Measurements from ENCODE around the gene NCAN. TPM values are rescaled to one million over a fixed set of nuclear protein-coding genes. Genes with fewer than 3 reads are reported as not detected.

Gene NCAN
- total RNA-seq, 4 donors from 2014 or later = 0.21 TPM; not detected in 3

DNA sequence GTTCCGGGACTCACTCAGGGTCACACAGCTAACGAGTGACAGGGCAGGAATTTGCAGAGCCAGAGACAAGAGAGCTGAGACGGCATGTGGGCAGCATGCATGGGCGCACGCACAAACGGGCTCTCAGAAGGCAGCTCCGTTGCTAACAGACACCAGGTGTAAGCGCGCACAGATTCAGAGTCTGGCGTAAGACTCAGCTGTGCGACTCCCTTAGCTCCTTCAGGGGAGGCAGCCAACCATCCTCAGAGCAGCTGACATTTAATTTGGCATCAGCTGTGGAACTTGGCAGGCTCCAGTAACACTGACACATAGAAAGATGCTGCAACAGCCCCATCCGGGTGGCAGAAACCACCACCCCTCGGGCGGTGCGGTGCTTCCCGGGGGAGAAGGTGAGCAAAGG is 68.8 kb downstream of the NCAN start:
- Histone ChIP-seq H3K36me3 (no peaks in the 10 kb centered on the region), H3K27me3 (no peaks in the 10 kb centered on the region), H3K9me3 (no peaks in the 10 kb centered on the region), H3K4me3 (no peak overlapping the region), H3K4me1 (no peaks in the 10 kb centered on the region), H3K27ac (no peak overlapping the region)
- intact Hi-C loops (cut with DNase I; ENCODE audit: low total_unique reads) = no loop called here
- no peak for DNase-seq
- TF ChIP-seq POLR2A (IDR thresholded peaks at IDR 0.05) = no peak
- TF ChIP-seq, protein P1, sequence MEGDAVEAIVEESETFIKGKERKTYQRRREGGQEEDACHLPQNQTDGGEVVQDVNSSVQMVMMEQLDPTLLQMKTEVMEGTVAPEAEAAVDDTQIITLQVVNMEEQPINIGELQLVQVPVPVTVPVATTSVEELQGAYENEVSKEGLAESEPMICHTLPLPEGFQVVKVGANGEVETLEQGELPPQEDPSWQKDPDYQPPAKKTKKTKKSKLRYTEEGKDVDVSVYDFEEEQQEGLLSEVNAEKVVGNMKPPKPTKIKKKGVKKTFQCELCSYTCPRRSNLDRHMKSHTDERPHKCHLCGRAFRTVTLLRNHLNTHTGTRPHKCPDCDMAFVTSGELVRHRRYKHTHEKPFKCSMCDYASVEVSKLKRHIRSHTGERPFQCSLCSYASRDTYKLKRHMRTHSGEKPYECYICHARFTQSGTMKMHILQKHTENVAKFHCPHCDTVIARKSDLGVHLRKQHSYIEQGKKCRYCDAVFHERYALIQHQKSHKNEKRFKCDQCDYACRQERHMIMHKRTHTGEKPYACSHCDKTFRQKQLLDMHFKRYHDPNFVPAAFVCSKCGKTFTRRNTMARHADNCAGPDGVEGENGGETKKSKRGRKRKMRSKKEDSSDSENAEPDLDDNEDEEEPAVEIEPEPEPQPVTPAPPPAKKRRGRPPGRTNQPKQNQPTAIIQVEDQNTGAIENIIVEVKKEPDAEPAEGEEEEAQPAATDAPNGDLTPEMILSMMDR (IDR thresholded peaks at IDR 0.05) = no peak

DNA sequence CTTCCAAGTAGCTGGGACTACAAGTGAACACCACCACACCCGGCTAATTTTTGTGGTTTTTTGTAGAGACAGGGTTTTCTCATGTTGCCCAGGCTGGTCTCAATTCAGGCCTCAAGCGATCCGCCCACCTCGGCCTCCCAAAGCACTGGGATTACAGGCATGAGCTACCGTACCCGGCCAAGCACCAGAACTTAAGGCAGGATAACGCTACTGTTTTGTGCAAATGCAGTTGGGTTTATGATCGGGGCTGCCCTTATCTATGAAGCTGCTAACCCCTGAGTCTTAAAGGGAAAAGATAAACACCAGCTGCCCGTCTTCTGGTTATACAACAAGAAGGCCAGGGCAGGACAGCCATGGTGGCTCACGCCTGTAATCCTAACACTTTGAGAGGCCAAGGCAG is 73.9 kb downstream of the NCAN start:
- intact Hi-C loops (cut with DNase I; ENCODE audit: low total_unique reads) = no loop called here
- H3K4me1 ChIP-seq = no peaks in the 10 kb centered on the region
- TF ChIP-seq POLR2A (IDR thresholded peaks at IDR 0.05) = no peak
- TF ChIP-seq, protein P1 (IDR thresholded peaks at IDR 0.05) = no peak
- no peak for DNase-seq
- no peaks in the 10 kb centered on the region for H3K27me3 ChIP-seq
- H3K36me3 ChIP-seq = no peaks in the 10 kb centered on the region
- H3K27ac ChIP-seq = no peak overlapping the region
- no peaks in the 10 kb centered on the region for H3K9me3 ChIP-seq
- H3K4me3 ChIP-seq = no peak overlapping the region

DNA sequence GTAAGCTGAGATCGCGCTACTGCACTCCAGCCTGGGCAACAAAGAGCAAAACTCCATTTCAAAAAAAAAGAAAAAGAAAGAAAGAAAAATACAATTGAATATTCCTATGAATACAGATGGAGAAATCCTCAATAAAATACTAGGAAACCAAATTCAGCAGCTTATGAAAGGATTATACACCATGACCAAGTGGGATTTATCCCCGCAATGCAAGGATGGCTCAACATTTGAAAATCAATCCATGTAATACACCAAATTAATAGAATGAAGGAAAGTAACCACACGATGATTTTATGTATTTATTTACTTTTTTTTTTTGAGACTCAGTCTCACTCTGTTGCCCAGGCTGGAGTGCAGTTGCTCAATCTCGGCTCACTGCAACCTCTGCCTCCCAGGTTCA is 80.8 kb downstream of the NCAN start:
- TF ChIP-seq, protein P1 (IDR thresholded peaks at IDR 0.05) = no peak
- TF ChIP-seq POLR2A (IDR thresholded peaks at IDR 0.05) = no peak
- Histone ChIP-seq H3K4me3 (no peak overlapping the region), H3K4me1 (no peaks in the 10 kb centered on the region), H3K27me3 (no peaks in the 10 kb centered on the region), H3K27ac (no peak overlapping the region), H3K36me3 (no peaks in the 10 kb centered on the region), H3K9me3 (no peaks in the 10 kb centered on the region)
- no peak for DNase-seq
- intact Hi-C loops (cut with DNase I; ENCODE audit: low total_unique reads) = no loop called here

GRCh38 chr19:19294914-19295313 is 83.2 kb downstream of the NCAN start:
- H3K27ac ChIP-seq = no peak overlapping the region
- no peak overlapping the region for H3K4me3 ChIP-seq
- no peaks in the 10 kb centered on the region for H3K9me3 ChIP-seq
- H3K36me3 ChIP-seq = no peaks in the 10 kb centered on the region
- H3K27me3 ChIP-seq = no peaks in the 10 kb centered on the region
- TF ChIP-seq, protein P1 (IDR thresholded peaks at IDR 0.05) = no peak
- TF ChIP-seq POLR2A (IDR thresholded peaks at IDR 0.05) = no peak
- intact Hi-C loops (cut with DNase I; ENCODE audit: low total_unique reads) = no loop called here
- DNase-seq = no peak
- H3K4me1 ChIP-seq = no peaks in the 10 kb centered on the region

- Histone ChIP-seq H3K4me1 (no peaks in the 10 kb centered on the region), H3K27ac (no peak overlapping the region), H3K27me3 (no peaks in the 10 kb centered on the region), H3K9me3 (no peaks in the 10 kb centered on the region), H3K36me3 (no peaks in the 10 kb centered on the region), H3K4me3 (no peak overlapping the region)
- no peak for DNase-seq
- intact Hi-C loops (cut with DNase I; ENCODE audit: low total_unique reads) = no loop called here
- TF ChIP-seq, protein P1 (IDR thresholded peaks at IDR 0.05) = no peak
- no peak for TF ChIP-seq POLR2A (IDR thresholded peaks at IDR 0.05)
Measured at GRCh38 chr19:19296953-19297689, 85.4 kb downstream of the NCAN start.
